ENCODE results near the gene SLCO2B1.
A peak's percentile ranks its signal among the peaks of the same experiment; 100 is the strongest.

SLCO2B1 gene

GRCh38 chr11:75205564-75206020 is 54.7 kb downstream of the SLCO2B1 start:
- no peak overlapping the region for H2AFZ ChIP-seq (ENCODE audit: low read depth, low read length)
- no peaks in the 10 kb centered on the region for H3K4me1 ChIP-seq (ENCODE audit: insufficient read depth, low read length)
- H3K9ac ChIP-seq (ENCODE audit: low read depth, low read length) = no peak overlapping the region
- peaks cover 4% of the 10 kb centered on the region for H3K27me3 ChIP-seq (ENCODE audit: insufficient read depth, low read length, poor library complexity)
- no peaks in the 10 kb centered on the region for H3K79me2 ChIP-seq (ENCODE audit: insufficient read depth, low read length)
- no peak overlapping the region for H3K4me3 ChIP-seq (ENCODE audit: low read depth in 1 of 2, low read length in 2 of 2)
- H3K9me3 ChIP-seq (ENCODE audit: insufficient read depth, low read length, severe bottlenecking) = no peaks in the 10 kb centered on the region
- no peak overlapping the region for H3K27ac ChIP-seq (ENCODE audit: low read length)
- H3K36me3 ChIP-seq (ENCODE audit: insufficient read depth, low read length) = no peaks in the 10 kb centered on the region
- H3K4me2 ChIP-seq (ENCODE audit: insufficient read depth, low read length) = no peak overlapping the region
- no peak for TF ChIP-seq CTCF (IDR thresholded peaks at IDR 0.05; ENCODE audit: borderline replicate concordance, extremely low read depth, low read length, poor library complexity, severe bottlenecking)
- TF ChIP-seq EZH2 (IDR thresholded peaks at IDR 0.05; ENCODE audit: borderline replicate concordance, low read depth, low read length, severe bottlenecking) = no peak
- DNase-seq = no peak
- peaks cover 8% of the 10 kb centered on the region; the same call in 1 of the 2 replicates for H4K20me1 ChIP-seq (ENCODE audit: insufficient read depth, low read length)
- no peak for ATAC-seq (ENCODE audit: insufficient read depth, low read depth)

GRCh38 chr11:75208446-75208845 is 57.5 kb downstream of the SLCO2B1 start:
- Histone ChIP-seq H3K79me2 (ENCODE audit: insufficient read depth, low read length) (no peaks in the 10 kb centered on the region), H3K4me3 (ENCODE audit: low read depth in 1 of 2, low read length in 2 of 2) (no peak overlapping the region), H3K36me3 (ENCODE audit: insufficient read depth, low read length) (no peaks in the 10 kb centered on the region), H3K27ac (ENCODE audit: low read length) (no peak overlapping the region), H3K27me3 (ENCODE audit: insufficient read depth, low read length, poor library complexity) (peaks cover 4% of the 10 kb centered on the region), H4K20me1 (ENCODE audit: insufficient read depth, low read length) (peaks cover 8% of the 10 kb centered on the region; the same call in 1 of the 2 replicates), H3K4me1 (ENCODE audit: insufficient read depth, low read length) (no peaks in the 10 kb centered on the region), H3K4me2 (ENCODE audit: insufficient read depth, low read length) (no peak overlapping the region), H3K9me3 (ENCODE audit: insufficient read depth, low read length, severe bottlenecking) (no peaks in the 10 kb centered on the region), H3K9ac (ENCODE audit: low read depth, low read length) (no peak overlapping the region), H2AFZ (ENCODE audit: low read depth, low read length) (no peak overlapping the region)
- no peak for TF ChIP-seq EZH2 (IDR thresholded peaks at IDR 0.05; ENCODE audit: borderline replicate concordance, low read depth, low read length, severe bottlenecking)
- TF ChIP-seq CTCF (IDR thresholded peaks at IDR 0.05; ENCODE audit: borderline replicate concordance, extremely low read depth, low read length, poor library complexity, severe bottlenecking) = no peak
- DNase-seq = no peak
- no peak for ATAC-seq (ENCODE audit: insufficient read depth, low read depth)

GRCh38 chr11:75212411-75212810 is 61.5 kb downstream of the SLCO2B1 start:
- Histone ChIP-seq H2AFZ (ENCODE audit: low read depth, low read length) (no peak overlapping the region), H3K4me3 (ENCODE audit: low read depth in 1 of 2, low read length in 2 of 2) (no peak overlapping the region), H3K9me3 (ENCODE audit: insufficient read depth, low read length, severe bottlenecking) (no peaks in the 10 kb centered on the region), H3K4me2 (ENCODE audit: insufficient read depth, low read length) (no peak overlapping the region), H3K27me3 (ENCODE audit: insufficient read depth, low read length, poor library complexity) (peaks cover 4% of the 10 kb centered on the region), H3K79me2 (ENCODE audit: insufficient read depth, low read length) (no peaks in the 10 kb centered on the region), H3K36me3 (ENCODE audit: insufficient read depth, low read length) (no peaks in the 10 kb centered on the region), H3K27ac (ENCODE audit: low read length) (no peak overlapping the region), H4K20me1 (ENCODE audit: insufficient read depth, low read length) (no peaks in the 10 kb centered on the region; the same call in 1 of the 2 replicates), H3K9ac (ENCODE audit: low read depth, low read length) (no peak overlapping the region), H3K4me1 (ENCODE audit: insufficient read depth, low read length) (no peaks in the 10 kb centered on the region)
- DNase-seq (no peak), ATAC-seq (ENCODE audit: insufficient read depth, low read depth) (no peak)
- no peak for TF ChIP-seq EZH2 (IDR thresholded peaks at IDR 0.05; ENCODE audit: borderline replicate concordance, low read depth, low read length, severe bottlenecking)
- TF ChIP-seq CTCF (IDR thresholded peaks at IDR 0.05; ENCODE audit: borderline replicate concordance, extremely low read depth, low read length, poor library complexity, severe bottlenecking) = no peak

GRCh38 chr11:75214411-75214821 is 63.5 kb downstream of the SLCO2B1 start:
- no peak overlapping the region for H2AFZ ChIP-seq (ENCODE audit: low read depth, low read length)
- H3K36me3 ChIP-seq (ENCODE audit: insufficient read depth, low read length) = no peaks in the 10 kb centered on the region
- H3K9me3 ChIP-seq (ENCODE audit: insufficient read depth, low read length, severe bottlenecking) = no peaks in the 10 kb centered on the region
- H3K27me3 ChIP-seq (ENCODE audit: insufficient read depth, low read length, poor library complexity) = no peaks in the 10 kb centered on the region
- H4K20me1 ChIP-seq (ENCODE audit: insufficient read depth, low read length) = no peaks in the 10 kb centered on the region
- no peak overlapping the region for H3K4me3 ChIP-seq (ENCODE audit: low read depth in 1 of 2, low read length in 2 of 2)
- no peaks in the 10 kb centered on the region for H3K79me2 ChIP-seq (ENCODE audit: insufficient read depth, low read length)
- peak; percentile 87 for DNase-seq
- ATAC-seq (ENCODE audit: insufficient read depth, low read depth) = peak; percentile 100
- H3K27ac ChIP-seq (ENCODE audit: low read length) = no peak overlapping the region
- H3K4me2 ChIP-seq (ENCODE audit: insufficient read depth, low read length) = no peak overlapping the region
- no peaks in the 10 kb centered on the region for H3K4me1 ChIP-seq (ENCODE audit: insufficient read depth, low read length)
- TF ChIP-seq CTCF (IDR thresholded peaks at IDR 0.05; ENCODE audit: borderline replicate concordance, extremely low read depth, low read length, poor library complexity, severe bottlenecking) (peak; percentile 69), EZH2 (IDR thresholded peaks at IDR 0.05; ENCODE audit: borderline replicate concordance, low read depth, low read length, severe bottlenecking) (no peak)
- H3K9ac ChIP-seq (ENCODE audit: low read depth, low read length) = no peak overlapping the region
